GM20431 (cell line): ENCODE results near the gene PID1.
"Not testable (repeated sequence)": the region's sequence is repeated elsewhere in the genome, so short reads cannot be mapped to it uniquely, and the experiment has no call there.

Experiments
- in situ Hi-C: fragments of 300-500 bp; cut with MseI, MboI; formaldehyde crosslinking; loops from one replicate; pipeline ENCODE4 v1.15.0; 2020; ENCODE audit warnings: low sequenced_read_pairs; ENCODE audit not compliant: unreplicated experiment

Gene PID1

DNA sequence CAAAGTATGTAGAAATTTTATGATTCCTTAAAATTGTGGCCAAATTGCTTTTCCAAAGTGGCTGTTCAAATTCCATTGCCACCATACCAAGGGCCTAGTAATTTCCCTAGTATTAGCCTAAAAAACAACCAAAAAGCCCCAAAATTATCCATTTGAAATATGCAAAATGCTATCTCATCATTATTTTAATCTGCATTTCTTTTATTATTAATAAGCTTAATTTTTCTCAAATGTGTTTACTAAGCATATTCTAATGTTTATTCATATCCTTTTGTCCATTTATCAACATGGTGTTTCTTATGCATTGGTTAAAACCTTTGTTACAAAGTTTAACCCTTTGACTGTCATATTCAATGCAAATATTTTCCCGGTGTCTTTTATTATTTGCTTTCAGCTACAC lies 48.0 kb downstream of the PID1 start:
- in situ Hi-C loops: no loop called here

- in situ Hi-C loops: no loop called here
Observed at GRCh38 chr2:229221641-229222040, 49.4 kb downstream of the PID1 start.

- in situ Hi-C loops: no loop called here
Observed at GRCh38 chr2:229220254-229220653, 50.8 kb downstream of the PID1 start.

GRCh38 chr2:229218329-229218921 lies 52.7 kb downstream of the PID1 start:
- in situ Hi-C loops: no loop called here

- in situ Hi-C loops: no loop called here
Observed at GRCh38 chr2:229212241-229212640, 58.8 kb downstream of the PID1 start.

DNA sequence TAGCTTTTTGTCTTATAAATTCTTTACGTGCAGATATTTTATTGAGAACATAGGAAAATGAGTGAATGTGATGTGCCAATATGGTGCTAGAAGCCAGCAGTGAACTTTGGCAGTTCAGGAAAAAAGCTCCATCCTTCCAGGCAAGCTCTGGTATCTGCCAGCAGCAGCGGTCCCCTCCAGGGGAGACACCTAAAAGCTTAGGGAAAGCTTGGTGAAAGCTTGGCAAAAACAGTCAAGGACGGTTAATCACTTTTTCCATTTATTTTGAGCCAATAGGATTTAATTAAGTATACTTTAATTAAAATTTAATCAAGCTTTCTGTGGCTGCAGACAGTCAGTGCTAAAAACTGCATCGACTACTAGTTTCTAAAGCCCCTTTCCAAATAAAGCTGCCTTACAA lies 60.4 kb downstream of the PID1 start:
- in situ Hi-C loops: no loop called here

GRCh38 chr2:229206548-229206947 lies 64.5 kb downstream of the PID1 start:
- in situ Hi-C loops: no loop called here

- in situ Hi-C loops: no loop called here
Observed at GRCh38 chr2:229205704-229206103, 65.4 kb downstream of the PID1 start.

- in situ Hi-C loops: no loop called here
Observed at GRCh38 chr2:229202646-229203045, 68.4 kb downstream of the PID1 start.

DNA sequence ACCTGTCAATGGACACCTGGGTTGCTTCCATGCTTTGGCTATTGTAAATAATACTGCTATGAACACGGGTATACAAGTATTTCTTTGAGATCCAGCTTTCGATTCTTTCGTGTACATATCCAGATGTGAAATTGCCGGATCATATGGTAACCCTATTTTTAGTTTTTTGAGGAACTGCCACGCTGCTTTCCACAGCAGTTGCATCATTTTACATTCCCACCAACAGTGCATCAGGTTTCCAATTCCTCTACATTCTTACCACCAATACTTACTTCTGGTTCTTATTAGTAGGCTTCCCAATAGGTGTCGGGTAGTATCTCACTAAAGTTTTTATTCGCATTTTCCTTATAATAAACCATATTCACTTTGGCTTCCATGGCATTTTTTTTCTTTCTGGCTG lies 69.6 kb downstream of the PID1 start:
- in situ Hi-C loops: no loop called here

DNA sequence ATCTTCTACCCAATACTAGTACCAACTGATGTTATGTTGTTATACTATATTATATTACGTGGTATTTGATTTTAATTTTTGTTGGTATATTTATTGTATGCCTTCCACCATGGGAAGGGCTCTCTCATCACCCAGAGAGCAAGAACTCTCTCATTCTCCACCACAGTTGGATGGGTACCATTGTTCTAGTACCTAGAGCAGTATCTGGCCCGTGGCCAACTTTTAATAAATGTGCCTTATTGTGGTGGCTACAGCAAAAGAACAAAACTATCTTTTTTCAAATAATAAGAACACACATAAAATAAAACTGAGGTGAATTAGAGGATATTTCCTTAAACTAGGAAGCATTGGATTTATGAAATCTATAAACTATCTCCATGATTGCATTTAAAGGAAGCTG lies 71.8 kb downstream of the PID1 start:
- in situ Hi-C loops: no loop called here

DNA sequence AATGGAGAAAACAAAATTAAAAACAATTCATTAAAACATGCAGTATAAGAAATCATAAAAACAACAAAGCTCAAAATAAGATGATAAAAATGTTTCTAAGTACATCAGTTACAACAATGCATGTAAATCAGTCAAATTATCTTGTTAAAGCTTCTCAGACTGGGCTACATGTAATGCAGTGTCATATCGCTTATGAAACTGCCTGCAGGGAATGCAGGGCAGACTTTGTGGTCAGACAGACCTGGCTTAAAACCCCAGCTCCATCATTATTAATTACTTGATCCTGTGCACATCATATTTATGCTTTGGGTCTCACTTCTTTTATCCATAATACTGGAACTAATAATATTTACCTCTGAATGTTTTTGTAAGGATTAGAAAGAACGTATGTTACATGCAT lies 74.6 kb downstream of the PID1 start:
- in situ Hi-C loops: no loop called here

- in situ Hi-C loops: no loop called here
Observed at GRCh38 chr2:229195346-229195947, 75.6 kb downstream of the PID1 start.

DNA sequence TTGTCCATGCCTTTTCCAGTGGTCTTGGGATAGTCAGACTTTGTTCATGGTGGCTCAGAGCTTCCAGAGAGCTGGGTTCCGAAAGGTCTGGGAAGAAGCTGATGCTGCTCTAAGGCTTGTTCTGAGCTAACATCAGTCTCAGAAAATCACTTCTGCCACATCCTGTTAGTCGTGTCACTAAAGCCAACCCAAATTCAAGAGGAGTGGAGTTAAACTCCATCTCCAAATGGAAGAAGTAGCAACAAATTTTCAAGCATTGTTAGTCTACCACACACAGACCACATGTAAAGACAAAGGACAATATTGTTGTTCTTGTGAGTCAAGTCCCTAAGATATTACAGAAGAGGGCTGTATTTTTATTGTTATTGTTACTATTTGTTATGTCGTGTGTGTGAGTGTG lies 77.8 kb downstream of the PID1 start:
- in situ Hi-C loops: no loop called here

DNA sequence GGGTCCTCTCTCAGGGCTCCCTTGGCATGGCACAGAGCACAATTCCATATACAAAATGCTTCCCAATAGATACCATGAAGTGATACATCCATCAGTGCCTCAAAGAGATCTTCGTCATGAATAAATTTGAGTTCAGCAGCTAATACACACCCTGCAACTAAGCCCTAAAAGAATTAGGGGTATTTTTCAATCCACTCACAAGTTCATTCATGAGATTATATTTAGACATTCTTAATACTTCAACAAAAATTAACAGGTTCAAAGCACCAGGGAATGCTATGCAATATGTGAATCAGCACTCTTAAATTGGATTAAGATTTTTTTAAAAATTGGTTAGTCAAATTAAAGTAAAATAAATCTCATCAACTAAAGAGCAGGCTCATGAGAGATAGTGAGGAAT lies 79.7 kb downstream of the PID1 start:
- in situ Hi-C loops: no loop called here

DNA sequence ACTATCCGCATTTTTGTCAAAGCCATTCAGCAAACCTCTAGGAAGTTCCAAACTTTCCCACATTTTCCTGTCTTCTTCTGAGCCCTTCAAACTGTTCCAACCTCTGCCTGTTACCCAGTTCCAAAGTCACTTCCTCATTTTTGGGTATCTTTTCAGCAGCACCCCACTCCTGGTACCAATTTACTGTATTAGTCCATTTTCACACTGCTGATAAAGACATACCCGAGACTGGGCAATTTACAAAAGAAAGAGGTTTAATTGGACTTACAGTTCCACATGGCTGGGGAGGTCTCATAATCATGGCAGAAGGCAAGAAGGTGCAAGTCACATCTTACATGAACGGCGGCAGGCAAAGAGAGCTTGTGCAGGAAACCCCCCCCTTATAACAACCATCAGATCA lies 84.0 kb downstream of the PID1 start:
- in situ Hi-C loops: not testable (repeated sequence)

- in situ Hi-C loops: no loop called here
Observed at GRCh38 chr2:229181641-229182040, 89.4 kb downstream of the PID1 start.

DNA sequence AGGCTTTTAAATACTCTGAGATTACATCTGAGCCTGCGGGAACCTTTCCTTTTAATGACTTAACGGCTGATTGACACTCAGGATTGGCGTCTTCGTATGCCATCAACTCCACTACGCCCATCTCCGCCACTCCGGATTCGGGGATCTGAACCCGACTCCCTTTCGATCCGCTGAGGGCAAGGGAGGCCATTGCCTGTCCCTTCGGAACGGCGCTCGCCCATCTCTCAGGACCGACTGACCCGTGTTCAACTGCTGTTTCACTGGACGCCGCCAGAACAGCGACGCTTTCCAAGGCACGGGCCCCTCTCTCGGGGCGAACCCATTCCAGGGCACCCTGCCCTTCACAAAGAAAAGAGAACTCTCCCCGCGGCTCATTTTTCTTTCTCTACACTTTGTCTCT lies 90.4 kb downstream of the PID1 start:
- in situ Hi-C loops: no loop called here

- in situ Hi-C loops: no loop called here
Observed at GRCh38 chr2:229179628-229180027, 91.5 kb downstream of the PID1 start.

- in situ Hi-C loops: no loop called here
Observed at GRCh38 chr2:229178706-229179105, 92.4 kb downstream of the PID1 start.

- in situ Hi-C loops: no loop called here
Observed at GRCh38 chr2:229178117-229178516, 93.0 kb downstream of the PID1 start.

- in situ Hi-C loops: no loop called here
Observed at GRCh38 chr2:229176136-229176535, 95.0 kb downstream of the PID1 start.
